H1 (cell line): ENCODE measurements around the gene CD47.

Experiments
- CTCF ChIP-seq, 3 experiments: IDR thresholded peaks; 1 replicate in 2 of 3; 2 replicates in 1 of 3; pipeline versions ENCODE4 v1.5.1 to v1.6.1; 2011; ENCODE audit warnings: low read length in 3 of 3, mild to moderate bottlenecking in 3 of 3, inconsistent platforms in 2 of 3, low read depth in 1 of 3, moderate library complexity in 1 of 3; ENCODE audit not compliant: insufficient read depth in 1 of 3; ENCODE audit errors: control extremely low read depth in 1 of 3
- EP300 ChIP-seq, 2 experiments: IDR thresholded peaks; 1 replicate in 1 of 2; 2 replicates in 1 of 2; pipeline ENCODE4 v1.6.1; 2011 to 2012; ENCODE audit warnings: low read depth in 2 of 2, low read length in 2 of 2, mild to moderate bottlenecking in 2 of 2, borderline replicate concordance in 1 of 2, inconsistent platforms in 1 of 2, moderate library complexity in 1 of 2
- GABPA ChIP-seq: IDR thresholded peaks from 2 replicates; pipeline ENCODE4 v1.6.1; 2011; ENCODE audit warnings: mild to moderate bottlenecking, low read length, moderate library complexity, borderline replicate concordance; ENCODE audit not compliant: insufficient read depth
- KDM1A ChIP-seq: fragments of 200-600, 300-600 bp; sonication (generic); IDR thresholded peaks from 2 replicates; pipeline ENCODE4 v1.7.1; 2016; ENCODE audit warnings: mild to moderate bottlenecking, low read length, borderline replicate concordance
- TEAD4 ChIP-seq: IDR thresholded peaks from 2 replicates; pipeline ENCODE4 v1.6.1; 2012; ENCODE audit warnings: low read depth, low read length, inconsistent platforms, mixed read lengths

- TF ChIP-seq CTCF (IDR thresholded peaks at IDR 0.05; ENCODE audit: control extremely low read depth in 1 of 3, insufficient read depth in 1 of 3, low read depth in 1 of 3, low read length in 3 of 3) (no peak), KDM1A (no peak), TEAD4 (no peak), EP300 (IDR thresholded peaks at IDR 0.05; ENCODE audit: borderline replicate concordance in 1 of 2, low read depth in 2 of 2, low read length in 2 of 2) (no peak), GABPA (no peak)
Measured at GRCh38 chr3:108001457-108001856, 89.4 kb downstream of the CD47 start.
